GM21786 (cell line): ENCODE measurements around the gene ATP1A3.

Experiments
- ATAC-seq: cut with Tn5 transposase; IDR thresholded peaks from one replicate; pipeline ENCODE4 v1.9.1; 2021; ENCODE audit not compliant: unreplicated experiment

ATP1A3 gene

DNA sequence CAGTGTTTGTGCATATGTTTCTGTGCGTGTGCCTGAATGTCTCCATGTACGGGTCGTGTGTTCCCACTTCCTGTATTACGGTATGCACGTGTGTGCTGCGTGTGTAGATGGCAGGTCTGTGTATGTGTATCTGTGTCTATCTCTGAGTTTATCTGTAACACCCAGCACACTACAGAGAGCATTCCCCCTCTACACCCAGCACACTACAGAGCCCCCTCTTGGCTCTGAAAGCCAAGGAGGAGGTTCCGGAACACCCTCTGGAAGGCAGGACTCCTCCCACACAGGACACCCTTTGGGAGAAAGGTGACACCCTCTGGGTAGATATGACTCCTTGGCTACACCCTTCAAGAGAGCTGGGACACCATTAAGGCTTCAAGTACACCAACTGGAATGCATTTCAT, 63.7 kb downstream of the ATP1A3 start:
- ATAC-seq, result no peak

DNA sequence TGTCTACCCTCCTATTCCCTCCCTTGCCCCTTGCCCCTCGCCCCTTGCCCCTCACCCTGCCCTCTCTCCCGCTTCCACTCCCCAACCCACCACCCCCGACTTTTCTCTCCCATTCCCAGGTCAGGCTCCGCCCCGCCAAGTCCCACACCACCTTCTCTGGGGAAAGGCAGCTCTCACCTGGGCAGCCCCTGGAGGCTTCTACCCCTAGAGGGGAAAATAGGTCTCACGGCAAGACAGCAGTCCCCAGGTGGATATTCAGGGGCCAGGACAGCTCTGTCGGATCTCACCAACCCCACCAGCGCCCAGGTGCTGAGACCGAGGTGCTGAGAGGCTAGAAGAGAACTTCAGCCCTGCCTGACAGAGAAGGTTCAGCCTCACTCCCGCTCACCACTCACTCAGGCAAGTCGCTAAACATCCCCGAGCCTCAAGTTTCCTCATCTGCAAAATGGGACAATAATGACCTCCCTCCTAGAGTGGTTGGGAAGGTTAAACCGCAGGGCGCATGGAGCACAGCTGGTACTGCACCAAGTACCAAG, 64.4 kb downstream of the ATP1A3 start:
- no peak for ATAC-seq

DNA sequence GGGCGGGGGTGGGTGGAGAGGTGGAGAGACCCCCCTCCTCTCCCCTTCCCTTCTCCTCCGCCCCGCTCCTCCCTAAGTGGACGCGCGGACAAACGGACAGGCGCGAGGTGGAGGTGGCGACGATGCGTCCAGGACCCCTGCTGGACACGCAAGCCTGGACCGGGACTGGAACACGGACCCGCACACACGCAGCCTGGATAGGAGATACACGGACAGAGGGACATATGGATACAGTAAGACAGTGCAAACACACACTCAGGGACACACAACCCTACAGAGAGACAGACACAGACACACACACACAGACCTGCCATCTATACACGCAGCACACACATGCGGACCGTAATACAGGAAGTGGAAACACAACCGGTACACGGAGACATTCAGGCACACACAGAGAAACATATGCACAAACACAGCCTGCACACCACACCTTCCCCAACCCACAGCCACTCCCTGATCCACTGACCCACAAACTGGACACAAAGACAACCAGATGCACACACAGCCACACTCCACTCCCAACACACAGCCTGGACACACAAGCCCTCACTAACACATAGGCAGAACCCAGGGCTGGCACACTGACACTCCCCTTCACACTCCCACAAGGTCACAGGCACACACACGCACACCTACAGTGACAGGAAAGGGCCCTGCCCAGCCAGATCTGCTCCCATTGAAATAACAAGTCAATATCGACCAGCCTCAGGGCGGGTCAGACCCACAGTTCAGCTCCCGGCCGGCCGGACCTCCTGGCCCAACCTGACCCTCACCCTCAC, 65.1 kb downstream of the ATP1A3 start:
- ATAC-seq, result no peak

DNA sequence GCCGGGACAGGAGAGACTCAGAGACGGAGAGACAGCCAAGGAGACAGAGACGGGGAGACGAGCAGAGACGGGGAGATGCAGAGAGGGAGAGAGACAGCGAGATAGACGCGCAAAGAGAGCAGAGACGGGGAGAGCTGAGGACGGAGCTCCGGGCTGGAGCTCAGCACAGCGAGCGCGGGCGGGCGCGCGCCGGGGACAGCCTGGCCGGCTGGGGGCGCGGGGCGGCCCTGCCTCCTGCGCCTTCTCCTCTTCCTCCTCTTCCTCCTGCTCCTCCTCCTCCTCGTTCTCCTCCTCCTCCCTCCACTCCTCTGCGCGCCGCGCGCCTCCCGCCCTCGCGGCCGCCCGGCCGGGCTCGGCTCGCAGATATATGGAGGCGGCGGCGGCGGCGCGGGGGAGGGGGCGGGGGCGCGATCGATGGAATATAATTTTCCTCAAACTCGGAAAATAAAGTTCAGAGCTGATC, 65.8 kb downstream of the ATP1A3 start, which contains the start of gene ERFL:
ERFL (minus strand) TSS at position 229 of the 463 bp plus-strand sequence. CDS start 15,530 bp downstream, outside the sequence.
- no peak for ATAC-seq

DNA sequence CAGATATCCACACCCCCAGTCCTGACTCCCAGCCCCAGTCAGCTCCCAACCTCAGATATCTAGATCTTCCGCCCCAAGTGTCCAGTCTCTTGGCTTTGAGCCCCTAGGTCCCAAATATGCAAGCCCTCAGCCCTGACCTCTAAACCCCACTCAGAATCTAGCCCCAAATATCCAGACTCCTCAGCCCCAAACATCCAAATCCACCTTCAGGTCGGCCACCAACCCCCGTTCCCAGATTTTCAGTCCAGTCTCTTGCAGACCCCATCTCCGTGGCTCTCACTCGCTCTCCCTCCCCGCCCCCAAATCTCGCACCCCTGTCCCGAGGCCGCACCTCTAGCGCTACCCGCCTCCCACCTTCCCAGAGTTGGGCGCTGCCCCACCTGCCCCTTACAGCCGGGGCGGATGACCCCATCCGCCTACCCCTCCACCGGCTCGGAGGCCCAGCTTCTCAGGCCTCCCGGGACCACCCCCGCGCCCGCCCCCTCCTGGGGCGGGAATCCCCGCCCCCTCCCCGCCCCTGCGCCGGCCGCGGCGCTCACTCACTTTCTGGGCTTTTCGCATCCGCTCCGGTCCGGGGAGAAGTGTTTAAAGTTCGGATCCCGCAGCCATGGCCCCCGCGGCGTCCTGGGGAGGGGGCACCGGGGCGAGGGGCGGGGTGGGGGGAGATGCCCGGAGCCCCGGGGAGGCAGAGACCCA, 66.4 kb downstream of the ATP1A3 start:
- no peak for ATAC-seq

DNA sequence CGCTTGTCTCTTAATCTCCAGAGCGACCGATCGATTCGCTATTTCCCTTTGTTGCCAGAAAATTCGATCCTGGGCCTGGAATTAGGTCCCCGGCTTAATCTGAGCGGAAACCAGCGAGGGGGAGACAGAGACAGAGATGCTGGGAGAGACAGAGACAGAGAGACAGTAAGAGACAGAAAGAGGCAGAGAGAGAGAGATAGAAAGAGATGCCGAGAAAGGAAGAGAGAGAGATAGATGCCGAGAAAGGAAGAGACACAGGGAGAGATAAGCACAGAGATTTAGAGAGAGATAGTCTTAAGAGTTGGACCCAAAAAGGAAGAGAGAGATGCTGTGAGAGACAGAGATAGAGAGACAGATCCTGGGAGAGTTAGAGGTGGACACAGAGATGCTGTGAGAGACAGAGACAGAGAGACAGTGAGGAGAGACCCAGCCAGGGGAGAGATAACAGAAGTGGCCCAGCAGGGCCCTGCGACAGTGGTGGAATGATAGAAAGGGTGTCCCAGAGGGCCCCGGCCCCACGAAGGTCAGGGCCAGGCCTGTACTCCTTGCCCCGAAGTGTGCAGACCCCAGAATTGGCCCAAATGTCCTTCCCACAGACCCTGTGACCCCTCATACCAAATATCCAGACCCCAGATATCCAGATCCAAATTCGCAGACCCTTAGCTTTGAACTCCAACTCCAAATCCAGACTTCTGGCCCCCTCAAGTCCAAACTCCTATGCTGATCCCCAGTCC, 67.1 kb downstream of the ATP1A3 start:
- ATAC-seq, result no peak

DNA sequence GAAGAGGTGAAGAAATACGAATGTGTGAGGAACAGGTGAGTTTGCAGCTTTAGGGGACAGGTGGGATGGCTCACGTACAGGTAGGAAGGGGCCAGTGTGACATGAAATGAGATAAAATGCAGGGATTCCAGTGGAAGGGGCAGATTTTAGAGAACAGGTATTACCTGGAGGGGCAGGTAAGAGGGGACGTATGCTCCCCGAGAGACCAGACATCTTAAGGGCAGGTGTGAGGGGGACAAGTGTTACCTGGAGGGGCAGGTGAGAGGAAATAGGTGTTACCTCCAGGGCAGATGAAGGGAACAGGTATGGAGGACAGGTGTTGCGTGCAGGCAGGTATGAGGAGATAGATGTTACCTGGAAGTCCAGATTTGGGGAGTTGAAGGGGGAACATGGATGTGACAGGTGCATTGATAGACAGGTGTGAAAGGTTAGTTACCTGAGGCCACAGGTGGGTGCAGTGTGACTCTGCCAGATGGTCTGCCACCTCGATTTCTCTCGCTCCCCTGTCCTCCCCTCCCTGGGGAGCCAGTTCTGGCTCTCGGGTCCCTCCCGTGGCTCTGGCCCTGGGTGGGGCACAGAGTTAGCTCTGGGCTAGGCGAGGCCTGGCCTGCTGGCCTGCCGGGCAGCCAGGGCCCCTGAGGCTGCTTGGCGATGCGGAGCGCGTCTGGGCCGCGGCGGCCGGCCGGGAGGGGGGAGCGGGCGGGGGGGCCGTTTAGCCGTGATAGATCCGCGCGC, 67.8 kb downstream of the ATP1A3 start:
- ATAC-seq, result no peak

DNA sequence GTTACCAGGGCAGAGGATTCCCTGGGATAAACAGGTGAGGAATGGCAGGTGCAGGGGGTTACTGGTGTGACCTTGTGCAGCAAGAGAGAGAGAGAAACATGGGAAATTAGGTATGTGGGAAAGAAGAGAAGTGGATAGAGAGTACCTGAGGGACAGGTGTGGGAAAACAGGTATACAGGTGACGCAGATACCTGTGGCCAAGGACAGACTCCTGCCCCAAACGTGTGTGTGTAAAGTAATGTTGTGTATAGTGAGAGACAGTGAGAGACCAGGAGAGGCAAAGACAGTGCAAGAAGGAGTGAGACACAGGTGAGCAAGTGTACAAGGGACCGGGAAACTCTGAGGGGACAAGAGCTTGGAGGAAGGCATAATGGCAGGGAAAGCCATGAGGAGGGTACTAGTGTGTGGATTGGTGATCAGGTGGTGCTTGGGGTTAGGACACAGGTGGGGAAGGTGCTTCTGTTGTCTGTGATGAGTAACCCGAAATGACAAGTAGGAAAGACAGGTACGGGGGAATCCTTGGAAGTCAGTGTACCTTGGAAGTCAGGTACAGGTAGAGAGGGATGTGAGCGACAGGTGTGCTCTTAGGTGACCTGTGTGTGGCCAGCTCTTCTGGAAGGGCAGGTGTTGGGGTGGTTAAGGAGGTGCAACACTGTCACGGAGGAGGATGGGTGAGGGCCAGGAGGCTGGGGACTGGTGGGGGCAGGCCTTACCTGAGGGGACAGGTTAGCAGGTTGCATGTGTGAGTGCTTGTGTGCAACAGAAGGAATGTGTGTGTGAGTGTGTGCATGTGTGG, 68.6 kb downstream of the ATP1A3 start:
- ATAC-seq, result no peak

DNA sequence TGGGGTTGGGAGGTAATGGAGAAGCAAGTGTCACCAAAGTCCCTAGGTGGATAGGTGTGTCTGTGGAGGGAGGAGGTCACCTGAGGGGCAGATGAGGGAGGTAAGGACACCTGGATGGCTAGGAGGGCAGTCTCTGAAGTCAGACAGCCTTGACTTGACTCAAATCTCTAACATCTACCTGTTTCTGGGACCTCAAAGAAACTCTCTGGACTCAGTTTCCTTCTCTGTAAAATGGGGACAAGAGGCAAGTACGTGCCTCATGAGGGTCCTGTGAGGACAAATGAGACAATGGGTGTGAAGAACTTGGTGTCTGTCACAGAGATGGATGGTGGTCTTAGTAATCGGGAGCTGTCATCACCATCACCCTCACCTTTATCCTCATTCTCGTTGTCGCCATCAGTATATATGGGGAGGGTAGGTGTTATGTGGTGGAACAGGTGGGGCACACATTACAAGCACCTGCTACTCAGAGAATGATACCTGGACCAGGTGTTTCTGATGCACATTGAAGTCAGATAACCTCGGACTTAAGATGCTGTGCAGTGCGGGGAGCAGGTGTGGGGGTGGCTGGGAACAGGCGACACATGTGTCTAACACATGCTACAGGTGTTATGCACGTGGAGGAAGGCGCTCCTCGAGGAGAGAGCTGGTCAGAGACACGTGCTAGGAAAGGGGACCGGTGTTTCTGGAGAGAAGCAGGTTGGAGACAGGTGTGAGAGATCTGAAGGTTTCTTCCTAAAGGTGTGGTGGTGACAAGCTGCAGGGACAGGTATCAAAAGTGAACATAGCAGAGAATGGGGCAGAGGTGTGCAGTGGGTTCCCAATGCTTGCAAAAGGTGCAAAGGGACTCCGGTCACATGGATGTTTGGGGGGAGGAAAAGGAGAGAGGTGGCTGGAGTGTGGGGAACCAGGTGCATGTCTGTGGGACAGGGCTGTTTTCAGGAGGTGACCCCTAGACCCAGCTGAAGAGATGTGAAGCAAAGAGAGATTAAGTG, 69.6 kb downstream of the ATP1A3 start:
- no peak for ATAC-seq

DNA sequence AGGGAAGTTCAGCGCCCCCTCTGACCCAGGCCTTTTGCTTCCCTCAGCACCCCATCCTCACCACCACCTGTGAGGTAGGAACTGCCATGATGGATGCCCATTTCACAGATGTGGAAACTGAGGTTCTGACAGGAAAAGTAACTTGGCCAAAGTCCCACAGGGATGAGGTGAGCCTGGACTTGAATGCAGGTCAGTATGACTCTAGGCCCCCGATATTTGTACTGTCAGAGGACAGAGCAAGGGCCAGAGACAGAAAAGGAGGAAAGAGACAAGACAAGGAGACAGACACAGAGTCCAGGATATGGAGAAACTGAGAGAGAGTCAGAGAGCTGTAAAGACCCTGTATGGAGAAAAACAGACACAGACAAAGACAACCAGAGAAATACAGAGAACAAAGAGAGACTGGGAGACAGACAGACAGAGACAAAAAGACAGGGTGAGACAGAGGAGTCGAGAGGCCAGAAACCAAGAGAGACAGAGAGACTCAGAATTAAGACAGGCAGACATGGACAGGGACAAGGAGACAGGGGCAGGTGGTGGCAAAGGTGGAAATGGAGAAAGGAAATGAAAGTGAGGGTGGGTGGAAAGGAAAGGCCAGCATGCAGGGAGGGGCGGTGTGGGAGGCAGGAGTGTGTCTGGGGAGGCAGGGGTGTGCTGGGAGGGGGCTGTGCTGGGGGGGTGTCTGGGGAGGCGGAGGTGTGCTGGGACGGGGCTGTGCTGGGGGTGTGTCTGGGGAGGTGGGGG, 70.8 kb downstream of the ATP1A3 start:
- ATAC-seq, result no peak

DNA sequence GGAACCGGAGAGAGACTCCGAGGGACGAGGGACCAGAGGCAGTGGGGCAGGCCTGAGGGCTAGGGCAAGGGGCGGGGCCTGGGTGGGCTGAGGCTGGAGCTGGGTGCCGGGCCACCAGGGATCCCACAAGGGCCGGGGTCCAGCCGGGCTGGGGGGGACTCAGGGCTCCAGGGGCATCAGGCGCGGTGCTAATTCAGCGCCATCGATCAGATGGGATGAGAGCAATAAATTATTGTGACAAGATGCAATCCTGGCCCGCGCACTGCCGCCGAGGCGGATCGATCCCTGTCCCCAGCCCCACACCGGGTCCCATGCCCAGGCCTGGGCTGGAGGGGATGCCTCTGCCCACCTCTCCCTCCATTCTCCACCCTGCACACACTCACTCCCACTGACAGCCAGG, 71.4 kb downstream of the ATP1A3 start:
- no peak for ATAC-seq

DNA sequence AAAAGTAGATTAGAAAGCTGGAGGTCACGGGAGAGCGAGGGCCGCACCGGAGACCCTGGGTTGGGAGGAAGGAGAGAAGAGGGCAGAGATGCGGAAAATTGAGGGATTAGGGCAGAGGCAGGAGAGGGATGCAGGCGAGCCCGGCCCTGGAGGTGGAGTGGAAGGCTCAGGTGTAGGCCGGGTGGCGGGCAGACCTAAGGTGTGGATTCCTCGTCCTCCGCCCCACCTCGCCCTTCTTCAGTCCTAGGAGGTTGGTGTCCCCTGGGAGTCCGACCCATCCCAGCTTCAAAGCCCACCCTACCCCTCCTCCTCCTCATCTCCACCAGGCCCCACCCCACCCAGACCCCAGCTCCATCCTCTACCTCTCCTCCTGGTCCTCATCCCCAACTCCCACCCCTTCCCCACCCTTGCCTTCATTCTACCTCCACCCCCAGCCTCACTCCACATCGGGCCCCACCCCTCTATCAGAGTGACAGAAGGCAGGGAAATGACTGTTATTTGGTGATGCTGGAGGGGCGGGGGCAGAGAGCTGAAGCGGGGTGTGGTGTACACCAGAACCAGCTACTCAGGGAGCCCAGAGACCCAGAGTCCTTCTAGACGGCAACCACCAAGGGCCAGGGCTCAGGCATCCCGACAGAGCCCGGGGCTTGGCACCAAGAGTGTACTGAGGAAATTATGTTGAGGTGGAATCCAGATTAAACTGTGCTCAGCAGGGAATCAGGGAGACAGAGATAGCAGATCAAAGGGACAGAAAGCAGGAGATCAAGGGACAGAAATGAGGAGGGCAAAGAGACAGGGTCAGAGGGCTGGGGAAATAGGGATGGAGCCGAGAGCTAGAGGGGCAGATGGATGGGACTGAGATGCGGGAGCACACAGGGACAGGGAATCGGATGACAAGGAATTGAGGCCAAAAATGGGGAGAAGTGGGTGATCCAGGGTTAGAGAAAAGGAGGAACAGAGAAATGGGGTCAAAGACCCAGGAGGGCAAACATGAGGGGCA, 72.2 kb downstream of the ATP1A3 start:
- no peak for ATAC-seq

DNA sequence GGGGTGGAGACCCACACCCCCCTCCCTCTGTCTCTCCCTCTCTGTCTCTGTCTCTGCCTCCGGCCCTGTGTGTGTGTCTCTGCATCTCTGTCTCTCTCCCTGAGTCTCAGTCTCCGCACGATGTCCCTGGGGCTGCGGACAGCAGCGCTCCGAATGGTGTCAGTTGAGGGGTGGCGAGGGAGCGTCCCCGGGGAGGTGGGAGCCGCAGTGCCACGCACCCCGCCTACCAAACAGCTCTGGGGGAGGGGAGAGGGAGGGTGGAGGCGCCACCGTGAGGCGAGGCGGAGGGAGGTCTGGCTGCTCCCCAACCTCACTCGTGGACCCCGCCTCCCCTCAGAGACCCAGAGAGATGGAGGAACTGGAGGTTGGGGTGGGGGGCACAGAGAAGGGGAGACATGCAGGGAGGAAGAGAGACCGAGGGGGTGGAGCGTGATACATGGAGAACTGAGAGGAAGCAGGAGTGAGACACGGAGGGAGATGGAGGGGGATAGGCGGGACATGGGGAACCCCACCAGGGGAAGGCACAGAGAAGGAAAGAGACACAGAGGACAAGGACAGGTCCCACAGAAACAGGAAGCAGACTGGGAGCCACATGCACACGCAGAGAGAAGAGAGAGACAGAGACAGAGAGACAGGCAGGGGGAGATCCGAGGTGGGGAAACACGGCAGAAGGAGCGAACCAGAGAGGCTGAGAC, 73.0 kb downstream of the ATP1A3 start:
- no peak for ATAC-seq

DNA sequence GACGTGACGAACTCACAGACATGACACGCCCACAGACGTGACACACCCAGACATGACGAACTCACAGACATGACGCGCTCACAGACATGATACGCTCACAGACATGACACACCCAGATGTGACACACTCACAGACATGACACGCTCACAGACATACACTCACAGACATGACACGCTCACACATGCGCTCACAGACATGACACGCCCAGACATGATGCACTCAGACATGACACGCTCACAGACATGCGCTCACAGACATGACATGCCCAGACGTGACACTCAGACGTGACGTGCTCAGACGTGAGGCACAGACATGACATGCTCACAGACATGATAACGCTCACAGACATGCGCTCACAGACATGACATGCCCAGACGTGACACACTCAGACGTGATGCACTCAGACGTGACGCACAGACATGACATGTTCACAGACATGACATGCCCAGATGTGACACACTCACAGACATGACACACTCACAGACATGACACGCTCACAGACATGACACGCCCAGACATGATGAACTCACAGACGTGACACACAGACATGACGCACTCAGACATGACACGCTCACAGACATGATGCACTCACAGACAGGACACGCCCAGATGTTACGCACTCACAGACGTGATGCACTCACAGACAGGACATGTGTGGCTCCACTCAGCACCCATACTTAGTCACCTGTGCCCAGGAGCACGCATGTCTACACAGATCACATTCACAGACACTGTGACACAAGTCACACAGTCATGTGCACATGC, 73.9 kb downstream of the ATP1A3 start:
- ATAC-seq, result no peak

DNA sequence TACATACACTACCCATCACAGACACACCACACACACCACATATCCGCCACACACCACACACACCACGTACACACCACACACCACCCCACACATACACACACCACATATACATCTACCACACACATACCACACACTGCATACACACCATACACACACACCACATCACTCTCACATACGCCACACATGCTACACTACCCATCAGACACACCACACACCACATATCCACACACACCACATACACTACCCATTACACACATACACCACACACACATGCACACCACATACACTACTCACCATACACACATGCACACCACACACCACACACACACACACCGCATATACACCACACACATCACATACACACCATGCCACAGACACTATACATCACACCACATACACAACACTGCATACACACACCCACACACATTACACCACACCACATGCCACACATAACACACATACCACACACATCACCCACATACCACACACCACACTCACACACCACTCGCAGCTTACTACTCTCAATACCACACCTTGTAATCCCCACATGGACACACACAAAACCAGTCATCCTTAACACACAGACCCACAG, 75.3 kb downstream of the ATP1A3 start:
- ATAC-seq, result no peak
